SJCRH30 (cell line): ENCODE results near the gene SVBP. TPM values are rescaled to one million over a fixed set of nuclear protein-coding genes. Genes with fewer than 3 reads are reported as not detected.

ENCODE experiments used
- DNase-seq, 2 experiments: peaks; one replicate each; pipeline ENCODE4 v3.0.0-alpha.2; 2015 to 2020
- H3K27ac ChIP-seq: fragments of 250-450 bp; sonication (Bioruptor Pico); 2 replicates; pipeline ENCODE4 v1.5.1; 2020; ENCODE audit warnings: mild to moderate bottlenecking, moderate library complexity
- H3K27me3 ChIP-seq: fragments of 250-450 bp; sonication (Bioruptor Pico); 2 replicates; pipeline ENCODE4 v1.5.1; 2020; ENCODE audit warnings: mild to moderate bottlenecking, moderate library complexity
- H3K36me3 ChIP-seq: fragments of 250-450 bp; sonication (Bioruptor Pico); 2 replicates; pipeline ENCODE4 v1.5.1; 2020; ENCODE audit warnings: mild to moderate bottlenecking, moderate library complexity
- H3K4me1 ChIP-seq: fragments of 250-450 bp; sonication (Bioruptor Pico); 2 replicates; pipeline ENCODE4 v1.5.1; 2020; ENCODE audit warnings: mild to moderate bottlenecking, moderate library complexity
- H3K4me3 ChIP-seq: fragments of 250-450 bp; sonication (Bioruptor Pico); 2 replicates; pipeline ENCODE4 v1.5.1; 2020; ENCODE audit warnings: mild to moderate bottlenecking, moderate library complexity
- H3K9me3 ChIP-seq: fragments of 250-450 bp; sonication (Bioruptor Pico); replicated peaks from 2 replicates; pipeline ENCODE4 v1.5.1; 2020; ENCODE audit warnings: mild to moderate bottlenecking, moderate library complexity
- total RNA-seq: library from RNA; depleted of rRNA; stranded (reverse); fragments of >200 nt; shearing (Covaris generic); gene quantifications from 2 replicates; pipeline ENCODE4 v1.2.3, GENCODE V29; 2014; rRNA removed

The SVBP gene
- total RNA-seq, 1 experiment from 2014 or later = 45.3 TPM

GRCh38 chr1:42767510-42768000 lies 49.6 kb downstream of the SVBP start:
- peak overlapping the region; percentile 42 for H3K27ac ChIP-seq
- peaks cover 10% of the 10 kb centered on the region for H3K4me1 ChIP-seq
- H3K36me3 ChIP-seq = no peaks in the 10 kb centered on the region
- no peaks in the 10 kb centered on the region for H3K27me3 ChIP-seq
- peak overlapping the region; percentile 84 for H3K4me3 ChIP-seq
- no peaks in the 10 kb centered on the region for H3K9me3 ChIP-seq
- no peak for DNase-seq

- Histone ChIP-seq H3K36me3 (0 out of 2 replicates have a peak, but pooled peaks cover 1% of the 10 kb centered on the region), H3K4me1 (peaks cover 10% of the 10 kb centered on the region), H3K9me3 (no peaks in the 10 kb centered on the region), H3K27me3 (no peaks in the 10 kb centered on the region), H3K4me3 (peak within 1 kb of the TSS; percentile 84), H3K27ac (peak within 1 kb of the TSS; percentile 42)
- DNase-seq = peak; percentile 99
Observed at GRCh38 chr1:42766741-42767509, 50.3 kb downstream of the SVBP start, which contains the start of the genes C1orf50 and P3H1. Gene C1orf50, plus strand, starts transcription at chr1:42767249. Its CDS starts 63 bp downstream, at chr1:42767312. Gene P3H1, minus strand, starts transcription at chr1:42767028. Its CDS starts 57 bp downstream, at chr1:42766971.

- no peaks in the 10 kb centered on the region for H3K27me3 ChIP-seq
- DNase-seq = peak; percentile 76 to 85
Observed at GRCh38 chr1:42765832-42766740, 51.1 kb downstream of the SVBP start.

DNA sequence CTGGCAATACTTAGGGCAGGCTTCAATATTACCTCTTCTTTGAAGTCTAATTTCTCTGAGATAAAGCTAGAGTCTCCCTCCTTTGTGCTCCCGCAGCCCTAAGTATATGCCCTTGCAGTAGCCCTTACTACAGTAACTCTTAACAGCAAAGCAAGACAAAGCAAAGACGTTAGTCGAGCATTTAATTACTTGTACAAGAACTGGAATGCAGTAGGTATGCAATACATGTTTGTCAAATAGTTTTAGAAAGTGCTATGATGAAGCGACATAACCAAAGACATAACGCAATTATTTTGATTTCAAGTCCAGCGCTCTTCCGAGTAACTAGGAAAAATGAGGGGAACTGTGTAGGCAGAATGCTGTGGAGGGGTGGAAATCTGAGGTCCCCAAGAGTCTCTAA lies 51.9 kb downstream of the SVBP start:
- Histone ChIP-seq H3K27me3 (no peaks in the 10 kb centered on the region), H3K4me1 (peaks cover 10% of the 10 kb centered on the region), H3K9me3 (no peaks in the 10 kb centered on the region), H3K36me3 (peaks cover 6% of the 10 kb centered on the region; the same call in 1 of the 2 replicates), H3K27ac (no peak overlapping the region), H3K4me3 (peak overlapping the region; percentile 84)
- no peak for DNase-seq

More at GRCh38 chr1:42765832-42766740, 51.1 kb downstream of the SVBP start:
- Histone ChIP-seq H3K4me1 (peaks cover 10% of the 10 kb centered on the region), H3K9me3 (no peaks in the 10 kb centered on the region), H3K36me3 (0 out of 2 replicates have a peak, but pooled peaks cover 6% of the 10 kb centered on the region), H3K4me3 (peak overlapping the region; percentile 84), H3K27ac (peak overlapping the region; percentile 7; the same call in 1 of the 2 replicates)

GRCh38 chr1:42762269-42762668 lies 54.9 kb downstream of the SVBP start:
- H3K27me3 ChIP-seq = no peaks in the 10 kb centered on the region
- no peak overlapping the region for H3K27ac ChIP-seq
- no peak for DNase-seq
- peaks cover 11% of the 10 kb centered on the region; the same call in 1 of the 2 replicates for H3K36me3 ChIP-seq
- H3K4me1 ChIP-seq = peaks cover 4% of the 10 kb centered on the region; the same call in 1 of the 2 replicates
- H3K4me3 ChIP-seq = no peak overlapping the region
- H3K9me3 ChIP-seq = no peaks in the 10 kb centered on the region

DNA sequence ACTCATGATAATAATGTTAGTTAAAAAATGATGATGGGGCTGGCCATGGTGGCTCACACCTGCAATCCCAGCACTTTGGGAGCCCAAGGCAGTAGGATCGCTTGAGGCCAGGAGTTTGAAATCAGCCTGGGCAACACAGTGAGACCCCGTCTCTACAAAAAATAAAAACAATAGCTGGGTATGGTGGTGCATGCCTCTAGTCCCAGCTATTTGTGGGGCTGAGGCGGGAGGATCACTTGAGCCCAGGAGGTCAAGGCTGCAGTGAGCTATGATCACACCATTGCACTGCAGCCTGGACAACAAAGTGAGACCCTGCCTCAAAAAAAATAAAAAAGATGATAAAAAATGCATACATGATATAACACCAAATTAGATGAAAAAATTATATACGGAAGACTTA lies 55.6 kb downstream of the SVBP start:
- no peak overlapping the region for H3K27ac ChIP-seq
- H3K4me1 ChIP-seq = peaks cover 4% of the 10 kb centered on the region; the same call in 1 of the 2 replicates
- peaks cover 11% of the 10 kb centered on the region; the same call in 1 of the 2 replicates for H3K36me3 ChIP-seq
- no peak for DNase-seq
- no peaks in the 10 kb centered on the region for H3K27me3 ChIP-seq
- H3K9me3 ChIP-seq = no peaks in the 10 kb centered on the region
- H3K4me3 ChIP-seq = no peak overlapping the region

GRCh38 chr1:42759114-42759513 lies 58.1 kb downstream of the SVBP start:
- Histone ChIP-seq H3K9me3 (no peaks in the 10 kb centered on the region), H3K4me1 (no peaks in the 10 kb centered on the region), H3K27ac (no peak overlapping the region), H3K27me3 (no peaks in the 10 kb centered on the region), H3K4me3 (no peak overlapping the region), H3K36me3 (peaks cover 28% of the 10 kb centered on the region; the same call in 1 of the 2 replicates)
- no peak for DNase-seq

DNA sequence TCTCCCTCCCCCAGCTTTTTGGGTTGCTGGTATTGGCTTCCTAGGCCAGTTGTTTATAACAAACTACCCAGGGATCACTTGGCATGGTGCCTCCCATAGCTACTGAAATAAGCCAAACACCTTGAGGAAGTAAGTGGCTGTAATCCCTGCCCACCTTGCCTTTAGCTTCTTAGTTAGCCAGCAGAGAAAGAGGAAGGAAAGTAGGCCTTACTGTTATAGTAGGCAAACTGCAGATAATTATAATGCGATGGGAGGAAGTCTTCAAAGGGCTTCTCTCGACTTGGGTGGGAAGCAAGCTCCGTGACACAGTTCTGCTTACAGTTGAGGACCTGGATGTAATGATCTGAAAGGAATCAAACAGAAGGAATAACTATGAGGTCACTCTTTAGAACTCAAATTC lies 58.6 kb downstream of the SVBP start:
- peaks cover 32% of the 10 kb centered on the region; the same call in 1 of the 2 replicates for H3K36me3 ChIP-seq
- H3K9me3 ChIP-seq = no peaks in the 10 kb centered on the region
- no peaks in the 10 kb centered on the region for H3K4me1 ChIP-seq
- H3K27ac ChIP-seq = no peak overlapping the region
- no peaks in the 10 kb centered on the region for H3K27me3 ChIP-seq
- DNase-seq = no peak
- no peak overlapping the region for H3K4me3 ChIP-seq

GRCh38 chr1:42757892-42758275 lies 59.3 kb downstream of the SVBP start:
- H3K27me3 ChIP-seq = no peaks in the 10 kb centered on the region
- no peaks in the 10 kb centered on the region for H3K4me1 ChIP-seq
- no peak for DNase-seq
- H3K4me3 ChIP-seq = no peak overlapping the region
- no peaks in the 10 kb centered on the region for H3K9me3 ChIP-seq
- peaks cover 38% of the 10 kb centered on the region for H3K36me3 ChIP-seq
- H3K27ac ChIP-seq = no peak overlapping the region

Other genes starting within 250 kb of the SVBP start
- gene PPIH, start 159.0 kb downstream of the SVBP start, total RNA-seq = 104 TPM in 2 replicates
- 2,043 and 2,077 TPM in 2 replicates for gene YBX1, start 135.0 kb downstream of the SVBP start, total RNA-seq
- 0.12 and 0.23 TPM in 2 replicates for gene CLDN19, start 77.2 kb downstream of the SVBP start, total RNA-seq
- 47.2 and 47.8 TPM in 2 replicates for gene P3H1, start 50.4 kb downstream of the SVBP start, total RNA-seq
- 3.5 and 3.8 TPM in 2 replicates for gene C1orf50, start 50.1 kb downstream of the SVBP start, total RNA-seq
- 0.05 and 0.06 TPM in 2 replicates for gene TMEM269, start 32.4 kb downstream of the SVBP start, total RNA-seq
- gene ERMAP, start 275 bp downstream of the SVBP start, total RNA-seq = 1.8 and 2.9 TPM in 2 replicates
- 13.5 and 13.6 TPM in 2 replicates for gene ZNF691, start 29.2 kb upstream of the SVBP start, total RNA-seq
- gene SLC2A1, start 141.5 kb upstream of the SVBP start, total RNA-seq = 64.8 and 73.2 TPM in 2 replicates